HepG2 (cell line): ENCODE data around the gene U2AF2. TPM values are rescaled to one million over a fixed set of nuclear protein-coding genes. Genes with fewer than 3 reads are reported as not detected.

ENCODE experiments used
- ARHGAP35 ChIP-seq: sonication (generic); formaldehyde crosslinking; IDR thresholded peaks from 2 replicates; pipeline ENCODE4 v1.9.0; 2022; ENCODE audit warnings: mild to moderate bottlenecking, inconsistent platforms, moderate library complexity, missing genetic modification reagents, borderline replicate concordance
- GATAD2A ChIP-seq: IDR thresholded peaks from 2 replicates; pipeline ENCODE4 v1.6.1; 2016
- PITX1 ChIP-seq: sonication (generic); formaldehyde crosslinking; IDR thresholded peaks from 2 replicates; pipeline ENCODE4 v1.5.1; 2020; ENCODE audit warnings: mild to moderate bottlenecking, missing genetic modification reagents
- ZEB1 ChIP-seq: IDR thresholded peaks from 2 replicates; pipeline ENCODE4 v1.6.1; 2012; ENCODE audit warnings: mild to moderate bottlenecking, low read depth, inconsistent platforms; ENCODE audit not compliant: insufficient replicate concordance
- ZFP91 ChIP-seq: sonication (generic); formaldehyde crosslinking; IDR thresholded peaks from 2 replicates; pipeline ENCODE4 v1.9.0; 2022; ENCODE audit warnings: missing genetic modification reagents, mild to moderate bottlenecking, borderline replicate concordance
- ZNF136 ChIP-seq: sonication (generic); formaldehyde crosslinking; IDR thresholded peaks from 2 replicates; pipeline ENCODE4 v1.8.1; 2022; ENCODE audit warnings: low read depth, mild to moderate bottlenecking, moderate library complexity, missing genetic modification reagents
- ZNF275 ChIP-seq: sonication (generic); formaldehyde crosslinking; IDR thresholded peaks from 2 replicates; pipeline ENCODE4 v1.8.0; 2022; ENCODE audit warnings: missing genetic modification reagents, mild to moderate bottlenecking, inconsistent platforms, borderline replicate concordance
- ZNF552 ChIP-seq: sonication (generic); formaldehyde crosslinking; IDR thresholded peaks from 2 replicates; pipeline ENCODE4 v1.9.0; 2022; ENCODE audit warnings: missing genetic modification reagents, mild to moderate bottlenecking, borderline replicate concordance
- ZNF816 ChIP-seq: sonication (generic); formaldehyde crosslinking; IDR thresholded peaks from 2 replicates; pipeline ENCODE4 v1.8.0; 2022; ENCODE audit warnings: missing genetic modification reagents, mild to moderate bottlenecking, borderline replicate concordance
- polyA plus RNA-seq, 8 experiments: library from polyadenylated mRNA; depleted of rRNA in 3 of 8; stranded (reverse) in 7 of 8; unstranded in 1 of 8; fragments of >200 nt; fragmentation: Illumina TruSeq in 4 of 8; extraction: Trizol in 4 of 8; gene quantifications; 2 replicates each; pipeline versions ENCODE4 v1.2.1 to v1.2.3, GENCODE V29; 2011 to 2016; ENCODE audit warnings: low read depth in 4 of 8, missing spikeins in 1 of 8, mixed read lengths in 1 of 8; ENCODE audit not compliant: insufficient read depth in 1 of 8
- total RNA-seq, 5 experiments: library from RNA; depleted of rRNA; stranded (reverse); fragments of >200 nt; fragmentation: Illumina TruSeq; extraction: Trizol; gene quantifications; 2 replicates each; pipeline ENCODE4 v1.2.3, GENCODE V29; 2016; ENCODE audit warnings: low read depth in 1 of 5
- TF ChIP-seq, protein P1 (sequence below): IDR thresholded peaks from 2 replicates; pipeline ENCODE4 v1.6.1; 2016; ENCODE audit warnings: low read depth
- TF ChIP-seq, protein P2 (sequence below): sonication (generic); formaldehyde crosslinking; IDR thresholded peaks from 2 replicates; pipeline ENCODE4 v1.5.0; 2020; ENCODE audit warnings: missing genetic modification reagents
- TF ChIP-seq, protein P3 (sequence below): sonication (generic); formaldehyde crosslinking; IDR thresholded peaks from 2 replicates; pipeline ENCODE4 v1.4.0; 2020; ENCODE audit warnings: missing genetic modification reagents
- TF ChIP-seq, protein P4 (sequence below): sonication (generic); formaldehyde crosslinking; IDR thresholded peaks from 2 replicates; pipeline ENCODE4 v1.5.1; 2020; ENCODE audit warnings: mild to moderate bottlenecking, moderate library complexity, missing genetic modification reagents
- TF ChIP-seq, protein P5 (sequence below): sonication (generic); formaldehyde crosslinking; IDR thresholded peaks from 2 replicates; pipeline ENCODE4 v1.5.0; 2020; ENCODE audit warnings: mild to moderate bottlenecking, missing genetic modification reagents

U2AF2 gene
- total and polyA plus RNA-seq, 2 of the 13 experiments (the other 11 are each of a cell fraction or from before 2014, with no cell fraction given) = 84.3 to 124 TPM

- TF ChIP-seq, protein P1, sequence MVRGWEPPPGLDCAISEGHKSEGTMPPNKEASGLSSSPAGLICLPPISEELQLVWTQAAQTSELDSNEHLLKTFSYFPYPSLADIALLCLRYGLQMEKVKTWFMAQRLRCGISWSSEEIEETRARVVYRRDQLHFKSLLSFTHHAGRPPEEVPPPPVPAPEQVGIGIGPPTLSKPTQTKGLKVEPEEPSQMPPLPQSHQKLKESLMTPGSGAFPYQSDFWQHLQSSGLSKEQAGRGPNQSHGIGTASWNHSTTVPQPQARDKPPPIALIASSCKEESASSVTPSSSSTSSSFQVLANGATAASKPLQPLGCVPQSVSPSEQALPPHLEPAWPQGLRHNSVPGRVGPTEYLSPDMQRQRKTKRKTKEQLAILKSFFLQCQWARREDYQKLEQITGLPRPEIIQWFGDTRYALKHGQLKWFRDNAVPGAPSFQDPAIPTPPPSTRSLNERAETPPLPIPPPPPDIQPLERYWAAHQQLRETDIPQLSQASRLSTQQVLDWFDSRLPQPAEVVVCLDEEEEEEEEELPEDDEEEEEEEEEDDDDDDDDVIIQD = no peak
- peak; percentile 67 for TF ChIP-seq PITX1 (CRISPR knock-in tag)
- TF ChIP-seq ZNF552 (CRISPR knock-in tag) = no peak
- TF ChIP-seq ZNF136 (CRISPR knock-in tag) = no peak
- peak; percentile 84 for TF ChIP-seq GATAD2A (CRISPR knock-in tag)
- TF ChIP-seq, protein P2, sequence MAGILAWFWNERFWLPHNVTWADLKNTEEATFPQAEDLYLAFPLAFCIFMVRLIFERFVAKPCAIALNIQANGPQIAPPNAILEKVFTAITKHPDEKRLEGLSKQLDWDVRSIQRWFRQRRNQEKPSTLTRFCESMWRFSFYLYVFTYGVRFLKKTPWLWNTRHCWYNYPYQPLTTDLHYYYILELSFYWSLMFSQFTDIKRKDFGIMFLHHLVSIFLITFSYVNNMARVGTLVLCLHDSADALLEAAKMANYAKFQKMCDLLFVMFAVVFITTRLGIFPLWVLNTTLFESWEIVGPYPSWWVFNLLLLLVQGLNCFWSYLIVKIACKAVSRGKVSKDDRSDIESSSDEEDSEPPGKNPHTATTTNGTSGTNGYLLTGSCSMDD (CRISPR knock-in tag) = 0 out of 2 replicates have a peak, but pooled peaks have one; percentile 18
- TF ChIP-seq, protein P3, sequence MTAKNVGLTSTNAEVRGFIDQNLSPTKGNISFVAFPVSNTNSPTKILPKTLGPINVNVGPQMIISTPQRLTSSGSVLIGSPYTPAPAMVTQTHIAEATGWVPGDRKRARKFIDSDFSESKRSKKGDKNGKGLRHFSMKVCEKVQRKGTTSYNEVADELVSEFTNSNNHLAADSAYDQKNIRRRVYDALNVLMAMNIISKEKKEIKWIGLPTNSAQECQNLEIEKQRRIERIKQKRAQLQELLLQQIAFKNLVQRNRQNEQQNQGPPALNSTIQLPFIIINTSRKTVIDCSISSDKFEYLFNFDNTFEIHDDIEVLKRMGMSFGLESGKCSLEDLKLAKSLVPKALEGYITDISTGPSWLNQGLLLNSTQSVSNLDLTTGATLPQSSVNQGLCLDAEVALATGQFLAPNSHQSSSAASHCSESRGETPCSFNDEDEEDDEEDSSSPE (CRISPR knock-in tag) = no peak
- peak; percentile 48 for TF ChIP-seq ZFP91 (CRISPR knock-in tag)
- no peak for TF ChIP-seq ARHGAP35 (CRISPR knock-in tag)
- TF ChIP-seq ZEB1 = peak; percentile 91
- TF ChIP-seq, protein P4, sequence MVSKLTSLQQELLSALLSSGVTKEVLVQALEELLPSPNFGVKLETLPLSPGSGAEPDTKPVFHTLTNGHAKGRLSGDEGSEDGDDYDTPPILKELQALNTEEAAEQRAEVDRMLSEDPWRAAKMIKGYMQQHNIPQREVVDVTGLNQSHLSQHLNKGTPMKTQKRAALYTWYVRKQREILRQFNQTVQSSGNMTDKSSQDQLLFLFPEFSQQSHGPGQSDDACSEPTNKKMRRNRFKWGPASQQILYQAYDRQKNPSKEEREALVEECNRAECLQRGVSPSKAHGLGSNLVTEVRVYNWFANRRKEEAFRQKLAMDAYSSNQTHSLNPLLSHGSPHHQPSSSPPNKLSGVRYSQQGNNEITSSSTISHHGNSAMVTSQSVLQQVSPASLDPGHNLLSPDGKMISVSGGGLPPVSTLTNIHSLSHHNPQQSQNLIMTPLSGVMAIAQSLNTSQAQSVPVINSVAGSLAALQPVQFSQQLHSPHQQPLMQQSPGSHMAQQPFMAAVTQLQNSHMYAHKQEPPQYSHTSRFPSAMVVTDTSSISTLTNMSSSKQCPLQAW (CRISPR knock-in tag) = peak; percentile 88
- peak; percentile 89 for TF ChIP-seq ZNF816 (CRISPR knock-in tag)
- no peak for TF ChIP-seq ZNF275 (CRISPR knock-in tag)
- TF ChIP-seq, protein P5, sequence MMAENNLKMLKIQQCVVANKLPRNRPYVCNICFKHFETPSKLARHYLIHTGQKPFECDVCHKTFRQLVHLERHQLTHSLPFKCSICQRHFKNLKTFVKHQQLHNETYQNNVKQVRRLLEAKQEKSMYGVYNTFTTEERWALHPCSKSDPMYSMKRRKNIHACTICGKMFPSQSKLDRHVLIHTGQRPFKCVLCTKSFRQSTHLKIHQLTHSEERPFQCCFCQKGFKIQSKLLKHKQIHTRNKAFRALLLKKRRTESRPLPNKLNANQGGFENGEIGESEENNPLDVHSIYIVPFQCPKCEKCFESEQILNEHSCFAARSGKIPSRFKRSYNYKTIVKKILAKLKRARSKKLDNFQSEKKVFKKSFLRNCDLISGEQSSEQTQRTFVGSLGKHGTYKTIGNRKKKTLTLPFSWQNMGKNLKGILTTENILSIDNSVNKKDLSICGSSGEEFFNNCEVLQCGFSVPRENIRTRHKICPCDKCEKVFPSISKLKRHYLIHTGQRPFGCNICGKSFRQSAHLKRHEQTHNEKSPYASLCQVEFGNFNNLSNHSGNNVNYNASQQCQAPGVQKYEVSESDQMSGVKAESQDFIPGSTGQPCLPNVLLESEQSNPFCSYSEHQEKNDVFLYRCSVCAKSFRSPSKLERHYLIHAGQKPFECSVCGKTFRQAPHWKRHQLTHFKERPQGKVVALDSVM = no peak
Measured at GRCh38 chr19:55683449-55684261, 28.8 kb downstream of the U2AF2 start (continued).
